ENCODE data around the gene GMDS.

The GMDS gene

GRCh38 chr6:1712451-1712850 is 533.0 kb downstream of the GMDS start:
- DNase-seq (ENCODE audit: insufficient read length), result no peak
- no peak for TF ChIP-seq POLR2AphosphoS5 (IDR thresholded peaks at IDR 0.05; ENCODE audit: low read depth, low read length)
- TF ChIP-seq POLR2A (IDR thresholded peaks at IDR 0.05; ENCODE audit: low read depth, low read length), result no peak
- no peak for TF ChIP-seq TAF1 (IDR thresholded peaks at IDR 0.05; ENCODE audit: borderline replicate concordance, low read depth, low read length)
- FAIRE-seq, result no peak

GRCh38 chr6:1711136-1711535 is 534.3 kb downstream of the GMDS start:
- FAIRE-seq (no peak), DNase-seq (ENCODE audit: insufficient read length) (no peak)
- no peak for TF ChIP-seq POLR2A (IDR thresholded peaks at IDR 0.05; ENCODE audit: low read depth, low read length)
- no peak for TF ChIP-seq TAF1 (IDR thresholded peaks at IDR 0.05; ENCODE audit: borderline replicate concordance, low read depth, low read length)
- TF ChIP-seq POLR2AphosphoS5 (IDR thresholded peaks at IDR 0.05; ENCODE audit: low read depth, low read length), result no peak

- no peak for TF ChIP-seq POLR2A (IDR thresholded peaks at IDR 0.05; ENCODE audit: low read depth, low read length)
- TF ChIP-seq POLR2AphosphoS5 (IDR thresholded peaks at IDR 0.05; ENCODE audit: low read depth, low read length), result no peak
- TF ChIP-seq TAF1 (IDR thresholded peaks at IDR 0.05; ENCODE audit: borderline replicate concordance, low read depth, low read length), result no peak
- FAIRE-seq, result no peak
- DNase-seq (ENCODE audit: insufficient read length), result no peak
Measured at GRCh38 chr6:1709234-1709641, 536.2 kb downstream of the GMDS start.

GRCh38 chr6:1708820-1709219 is 536.6 kb downstream of the GMDS start:
- TF ChIP-seq POLR2AphosphoS5 (IDR thresholded peaks at IDR 0.05; ENCODE audit: low read depth, low read length) (no peak), POLR2A (IDR thresholded peaks at IDR 0.05; ENCODE audit: low read depth, low read length) (no peak), TAF1 (IDR thresholded peaks at IDR 0.05; ENCODE audit: borderline replicate concordance, low read depth, low read length) (no peak)
- DNase-seq (ENCODE audit: insufficient read length) (no peak), FAIRE-seq (no peak)

DNA sequence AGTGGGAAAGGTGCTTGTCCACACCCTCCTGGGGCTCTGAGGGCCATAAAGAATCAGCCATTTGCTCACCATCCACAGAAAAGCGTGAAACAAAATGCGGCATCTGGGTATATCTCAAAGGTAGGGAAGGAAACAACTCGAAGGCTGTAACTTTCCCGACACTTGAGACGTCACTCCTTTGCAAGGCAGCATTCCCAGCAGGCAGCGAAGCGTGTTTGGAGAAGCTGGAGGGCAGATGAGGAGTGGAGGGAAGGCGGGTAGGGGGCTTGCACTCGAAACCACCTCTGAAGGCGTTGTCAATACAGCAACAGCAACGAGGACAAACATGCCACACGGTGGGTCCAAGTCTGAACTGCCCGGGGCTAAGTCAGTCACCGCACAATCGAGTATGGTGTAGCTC is 537.3 kb downstream of the GMDS start:
- no peak for TF ChIP-seq POLR2A (IDR thresholded peaks at IDR 0.05; ENCODE audit: low read depth, low read length)
- DNase-seq (ENCODE audit: insufficient read length) (no peak), FAIRE-seq (no peak)

- DNase-seq (ENCODE audit: insufficient read length), result no peak
- FAIRE-seq, result no peak
- TF ChIP-seq POLR2AphosphoS5 (IDR thresholded peaks at IDR 0.05; ENCODE audit: low read depth, low read length), result no peak
- TF ChIP-seq POLR2A (IDR thresholded peaks at IDR 0.05; ENCODE audit: low read depth, low read length), result no peak
- no peak for TF ChIP-seq TAF1 (IDR thresholded peaks at IDR 0.05; ENCODE audit: borderline replicate concordance, low read depth, low read length)
Measured at GRCh38 chr6:1705630-1706029, 539.8 kb downstream of the GMDS start.

- FAIRE-seq (no peak), DNase-seq (ENCODE audit: insufficient read length) (no peak)
- TF ChIP-seq TAF1 (IDR thresholded peaks at IDR 0.05; ENCODE audit: borderline replicate concordance, low read depth, low read length), result no peak
- no peak for TF ChIP-seq POLR2A (IDR thresholded peaks at IDR 0.05; ENCODE audit: low read depth, low read length)
Measured at GRCh38 chr6:1705183-1705582, 540.2 kb downstream of the GMDS start.

GRCh38 chr6:1704711-1705110 is 540.7 kb downstream of the GMDS start:
- FAIRE-seq (no peak), DNase-seq (ENCODE audit: insufficient read length) (no peak)
- TF ChIP-seq TAF1 (IDR thresholded peaks at IDR 0.05; ENCODE audit: borderline replicate concordance, low read depth, low read length) (no peak), POLR2A (IDR thresholded peaks at IDR 0.05; ENCODE audit: low read depth, low read length) (no peak), POLR2AphosphoS5 (IDR thresholded peaks at IDR 0.05; ENCODE audit: low read depth, low read length) (no peak)

DNA sequence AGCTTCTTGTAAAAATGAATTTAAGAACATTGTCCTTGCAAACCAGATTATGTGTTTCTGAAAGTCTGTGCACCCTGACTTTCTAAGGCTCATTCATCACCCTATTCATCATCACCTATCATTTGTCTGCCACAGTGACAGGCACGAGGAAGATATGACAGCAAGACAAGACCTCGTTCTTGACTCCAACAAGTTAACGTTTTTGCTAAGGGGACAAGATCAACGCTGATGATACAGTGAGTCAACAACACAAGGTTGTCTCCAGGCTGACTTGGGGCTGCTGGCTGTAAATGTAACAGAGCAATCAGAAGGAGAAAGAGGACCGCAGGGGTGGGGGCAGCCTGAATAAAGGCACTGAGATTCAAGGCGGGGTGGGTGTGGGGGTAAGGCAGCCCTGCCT is 541.5 kb downstream of the GMDS start:
- FAIRE-seq (no peak), DNase-seq (ENCODE audit: insufficient read length) (no peak)

GRCh38 chr6:1703091-1703855 is 542.1 kb downstream of the GMDS start:
- no peak for DNase-seq (ENCODE audit: insufficient read length)
- FAIRE-seq, result no peak
- TF ChIP-seq POLR2A (IDR thresholded peaks at IDR 0.05; ENCODE audit: low read depth, low read length) (no peak), POLR2AphosphoS5 (IDR thresholded peaks at IDR 0.05; ENCODE audit: low read depth, low read length) (no peak), TAF1 (IDR thresholded peaks at IDR 0.05; ENCODE audit: borderline replicate concordance, low read depth, low read length) (no peak)

More for the DNA sequence above, 541.5 kb downstream of the GMDS start:
- TF ChIP-seq POLR2A (IDR thresholded peaks at IDR 0.05; ENCODE audit: low read depth, low read length), result no peak
- no peak for TF ChIP-seq POLR2AphosphoS5 (IDR thresholded peaks at IDR 0.05; ENCODE audit: low read depth, low read length)
- no peak for TF ChIP-seq TAF1 (IDR thresholded peaks at IDR 0.05; ENCODE audit: borderline replicate concordance, low read depth, low read length)

GRCh38 chr6:1702580-1703051 is 542.8 kb downstream of the GMDS start:
- no peak for TF ChIP-seq TAF1 (IDR thresholded peaks at IDR 0.05; ENCODE audit: borderline replicate concordance, low read depth, low read length)
- no peak for TF ChIP-seq POLR2AphosphoS5 (IDR thresholded peaks at IDR 0.05; ENCODE audit: low read depth, low read length)
- no peak for TF ChIP-seq POLR2A (IDR thresholded peaks at IDR 0.05; ENCODE audit: low read depth, low read length)
- no peak for DNase-seq (ENCODE audit: insufficient read length)
- no peak for FAIRE-seq

GRCh38 chr6:1701668-1702353 is 543.6 kb downstream of the GMDS start:
- no peak for FAIRE-seq
- TF ChIP-seq POLR2AphosphoS5 (IDR thresholded peaks at IDR 0.05; ENCODE audit: low read depth, low read length) (no peak), POLR2A (IDR thresholded peaks at IDR 0.05; ENCODE audit: low read depth, low read length) (no peak), TAF1 (IDR thresholded peaks at IDR 0.05; ENCODE audit: borderline replicate concordance, low read depth, low read length) (no peak)
- DNase-seq (ENCODE audit: insufficient read length), result no peak

All from GM12892 (cell line).